K562 (cell line): ENCODE results near the gene ADAM33. TPM values are rescaled to one million over a fixed set of nuclear protein-coding genes. Genes with fewer than 3 reads are reported as not detected.
A peak's percentile ranks its signal among the peaks of the same experiment; 100 is the strongest.

Experiments
- ATAC-seq: fragments of 200-7000 bp; cut with Tn5 transposase; 3 replicates; pipeline ENCODE4 v1.9.1; 2020; ENCODE audit warnings: moderate library complexity
- BruUV-seq: library from RNA; stranded (reverse); fragments of 400-500 nt; replicated peaks from 2 replicates; lab custom pipeline; 2021; lab: Mats Ljungman, UMichigan
- CTCF ChIA-PET: fragments of 300-600 bp; formaldehyde crosslinking; extraction: SDS; loops from one replicate; lab custom pipeline; 2021; ENCODE audit warnings: low intra/inter-chr PET ratio; lab: Yijun Ruan, JAX
- POLR2A ChIA-PET: fragments of 300-600, 350-650 bp; sonication (Branson Sonifier 250); formaldehyde crosslinking; extraction: SDS; loops from one replicate; lab custom pipeline; 2021; ENCODE audit warnings: antibody characterized with exemption, inconsistent platforms; lab: Yijun Ruan, JAX
- DNase-seq, 4 experiments: peaks; one replicate each; pipeline versions ENCODE4 v3.0.0 to v3.0.0-alpha.2; 2011 to 2018; ENCODE audit warnings: low spot score in 3 of 4, mixed read lengths in 3 of 4; ENCODE audit errors: extremely low read depth in 1 of 4
- FAIRE-seq: peaks from 2 replicates; lab custom pipeline; 2011; peaks lifted over from hg19 to GRCh38; lab: Jason Lieb, UNC
- H2AFZ ChIP-seq: 2 replicates; pipeline ENCODE4 v1.6.0; 2011; ENCODE audit warnings: low read depth, low read length, control low read depth, inconsistent platforms
- H3K27ac ChIP-seq: fragments of 200-600 bp; 3 replicates; pipeline ENCODE4 v1.8.0; 2011; ENCODE audit warnings: low read depth, mild to moderate bottlenecking, control low read depth, inconsistent platforms, low read length, moderate library complexity, mixed read lengths; ENCODE audit errors: extremely low read depth
- H3K27me3 ChIP-seq, 2 experiments: fragments of 300-600 bp in 1 of 2; 2 replicates in 1 of 2; 3 replicates in 1 of 2; pipeline versions ENCODE4 v1.6.0 to v1.8.0; 2011; ENCODE audit warnings: inconsistent platforms in 2 of 2, low read length in 2 of 2, mild to moderate bottlenecking in 1 of 2, mixed read lengths in 1 of 2, moderate library complexity in 1 of 2; ENCODE audit not compliant: control insufficient read depth in 2 of 2, insufficient read depth in 2 of 2
- H3K36me3 ChIP-seq: fragments of 300-600 bp; 3 replicates; pipeline ENCODE4 v1.8.0; 2011; ENCODE audit warnings: mild to moderate bottlenecking, low read length, inconsistent platforms; ENCODE audit not compliant: control insufficient read depth, insufficient read depth
- H3K4me1 ChIP-seq, 2 experiments: fragments of 200-600 bp in 1 of 2; replicated peaks in 1 of 2; 2 replicates in 1 of 2; 3 replicates in 1 of 2; pipeline versions ENCODE4 v1.5.1 to v1.8.0; 2011; ENCODE audit warnings: inconsistent platforms in 2 of 2, low read length in 2 of 2, mild to moderate bottlenecking in 1 of 2, mixed read lengths in 1 of 2, moderate library complexity in 1 of 2; ENCODE audit not compliant: control insufficient read depth in 2 of 2, insufficient read depth in 2 of 2
- H3K4me2 ChIP-seq: 2 replicates; pipeline ENCODE4 v1.6.1; 2011; ENCODE audit warnings: low read length, control low read depth, inconsistent platforms, mixed read lengths; ENCODE audit not compliant: insufficient read depth
- H3K4me3 ChIP-seq: fragments of 200-600 bp; sonication (generic), shearing (Covaris generic); 2 replicates; pipeline ENCODE4 v1.5.1; 2016; ENCODE audit warnings: control low read depth, inconsistent platforms
- H3K79me2 ChIP-seq: fragments of 200-600 bp; 3 replicates; pipeline ENCODE4 v1.8.0; 2011; ENCODE audit warnings: low read length, inconsistent platforms; ENCODE audit not compliant: control insufficient read depth, insufficient read depth
- H3K9ac ChIP-seq, 2 experiments: 2 replicates each; pipeline versions ENCODE4 v1.6.0 to v1.6.1; 2011; ENCODE audit warnings: low read depth in 2 of 2, low read length in 2 of 2, control low read depth in 1 of 2, inconsistent platforms in 1 of 2, mild to moderate bottlenecking in 1 of 2, mixed read lengths in 1 of 2; ENCODE audit not compliant: insufficient read depth in 1 of 2
- H3K9me1 ChIP-seq: one replicate; pipeline ENCODE4 v1.6.0; 2011; ENCODE audit warnings: inconsistent platforms, mild to moderate bottlenecking, low read length, moderate library complexity; ENCODE audit not compliant: control insufficient read depth, insufficient read depth
- H3K9me3 ChIP-seq: replicated peaks from 2 replicates; pipeline ENCODE4 v1.5.1; 2011; ENCODE audit warnings: low read depth, low read length, inconsistent platforms; ENCODE audit not compliant: control insufficient read depth, insufficient read depth
- H4K20me1 ChIP-seq: replicated peaks from 2 replicates; pipeline ENCODE4 v1.6.1; 2011; ENCODE audit warnings: low read length, inconsistent platforms, mixed read lengths; ENCODE audit not compliant: control insufficient read depth, insufficient read depth
- CEBPG ChIP-seq, 3 experiments: fragments of 200-800 bp in 1 of 3; sonication (Bioruptor generic) in 1 of 3; sonication (generic) in 1 of 3; formaldehyde crosslinking in 1 of 3; IDR thresholded peaks in 2 of 3; conservative IDR thresholded peaks in 1 of 3; 2 replicates each; pipeline versions ENCODE4 v1.6.1 to v1.8.0; 2016 to 2022; ENCODE audit warnings: missing compliant biosample characterization in 2 of 3, missing genetic modification characterization in 2 of 3, mild to moderate bottlenecking in 1 of 3, missing genetic modification reagents in 1 of 3
- TAF1 ChIP-seq: IDR thresholded peaks from 2 replicates; pipeline ENCODE4 v1.6.1; 2011; ENCODE audit warnings: mild to moderate bottlenecking, low read length, moderate library complexity; ENCODE audit not compliant: insufficient read depth, control insufficient read depth, severe bottlenecking; ENCODE audit errors: extremely low read depth
- WGBS: fragments of 100-300 bp; shearing (Covaris generic); methylation state at CpG from one replicate; pipeline ENCODE4 v1.1.6; 2016; ENCODE audit warnings: low coverage, mixed read lengths; ENCODE audit not compliant: insufficient coverage; ENCODE audit errors: missing lambda C conversion rate; 5-methylcytosine and 5-hydroxymethylcytosine counted together
- in situ Hi-C: fragments of 300-500 bp; cut with MboI; formaldehyde crosslinking; loops from 4 replicates; pipeline ENCODE4 v1.15.0; 2018; ENCODE audit warnings: inconsistent platforms, mixed read lengths
- intact Hi-C: fragments of 100-400 bp; cut with micrococcal nuclease; formaldehyde crosslinking; loops from 2 replicates; pipeline ENCODE4 v1.14.2; 2022
- polyA plus RNA-seq, 8 experiments: library from polyadenylated mRNA; depleted of rRNA in 4 of 8; stranded (reverse) in 5 of 8; unstranded in 3 of 8; fragments of >200 nt; fragmentation: Nextera tagmentation in 2 of 8; fragmentation: Illumina TruSeq in 1 of 8; extraction: Ambion mirVana in 2 of 8; extraction: Trizol in 1 of 8; gene quantifications; 2 replicates each; pipeline versions ENCODE4 v1.2.1 to v1.2.3, GENCODE V29; 2011 to 2014; ENCODE audit warnings: inconsistent platforms in 1 of 8, missing spikeins in 1 of 8
- total RNA-seq, 7 experiments: library from RNA; depleted of rRNA in 6 of 7; stranded (reverse); fragments of >200 nt in 6 of 7; fragmentation: Illumina TruSeq in 2 of 7; extraction: Trizol in 2 of 7; gene quantifications; 2 replicates each; pipeline versions ENCODE4 v1.2.1 to v1.2.3, GENCODE V29; 2011 to 2021; ENCODE audit warnings: low replicate concordance in 1 of 7
- TF ChIP-seq, protein P1 (sequence below): sonication (generic); formaldehyde crosslinking; IDR thresholded peaks from 2 replicates; pipeline ENCODE4 v1.8.1; 2023; ENCODE audit warnings: mild to moderate bottlenecking, missing genetic modification reagents
- TF ChIP-seq, protein P2 (sequence below), 3 experiments: IDR thresholded peaks in 2 of 3; conservative IDR thresholded peaks in 1 of 3; 2 replicates each; pipeline ENCODE4 v1.5.1; 2011 to 2012; ENCODE audit warnings: low read length in 3 of 3, mild to moderate bottlenecking in 3 of 3, control low read depth in 2 of 3, improper control_type of control experiment in 1 of 3, inconsistent platforms in 1 of 3, low read depth in 1 of 3, mixed read lengths in 1 of 3, moderate library complexity in 1 of 3; ENCODE audit not compliant: insufficient read depth in 2 of 3
- TF ChIP-seq, protein P3 (sequence below), 3 experiments: fragments of 200-800 bp in 1 of 3; sonication (Bioruptor generic) in 1 of 3; sonication (generic) in 1 of 3; formaldehyde crosslinking in 1 of 3; IDR thresholded peaks; 2 replicates each; pipeline versions ENCODE4 v1.6.1 to v1.8.0; 2016 to 2022; ENCODE audit warnings: mild to moderate bottlenecking in 2 of 3, missing compliant biosample characterization in 2 of 3, missing genetic modification characterization in 2 of 3, missing genetic modification reagents in 1 of 3

The ADAM33 gene
- total and polyA plus RNA-seq, 9 of the 15 experiments (the other 6 are each of a cell fraction or from before 2014, with no cell fraction given) = not detected

DNA sequence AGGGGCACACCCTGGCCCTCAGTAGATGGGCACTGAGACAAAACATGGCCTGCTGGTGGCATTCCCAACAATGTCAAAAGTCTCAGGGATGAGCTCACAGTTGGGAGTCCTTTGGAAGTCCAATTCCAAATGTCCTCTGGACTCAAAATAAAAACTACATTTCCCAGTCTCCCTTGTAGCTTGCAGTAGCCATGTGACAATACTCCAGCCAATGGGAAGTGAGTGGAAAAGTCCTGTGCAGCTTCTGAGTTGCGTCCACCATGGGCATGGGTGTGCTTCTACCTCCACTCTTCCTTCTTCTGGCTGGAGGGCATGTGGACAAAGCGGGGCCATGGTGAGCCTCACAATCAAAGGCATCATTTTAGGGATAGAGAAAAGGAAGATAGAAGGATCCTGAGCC is 5.8 kb upstream of the ADAM33 start (continued):
- TF ChIP-seq, protein P1, sequence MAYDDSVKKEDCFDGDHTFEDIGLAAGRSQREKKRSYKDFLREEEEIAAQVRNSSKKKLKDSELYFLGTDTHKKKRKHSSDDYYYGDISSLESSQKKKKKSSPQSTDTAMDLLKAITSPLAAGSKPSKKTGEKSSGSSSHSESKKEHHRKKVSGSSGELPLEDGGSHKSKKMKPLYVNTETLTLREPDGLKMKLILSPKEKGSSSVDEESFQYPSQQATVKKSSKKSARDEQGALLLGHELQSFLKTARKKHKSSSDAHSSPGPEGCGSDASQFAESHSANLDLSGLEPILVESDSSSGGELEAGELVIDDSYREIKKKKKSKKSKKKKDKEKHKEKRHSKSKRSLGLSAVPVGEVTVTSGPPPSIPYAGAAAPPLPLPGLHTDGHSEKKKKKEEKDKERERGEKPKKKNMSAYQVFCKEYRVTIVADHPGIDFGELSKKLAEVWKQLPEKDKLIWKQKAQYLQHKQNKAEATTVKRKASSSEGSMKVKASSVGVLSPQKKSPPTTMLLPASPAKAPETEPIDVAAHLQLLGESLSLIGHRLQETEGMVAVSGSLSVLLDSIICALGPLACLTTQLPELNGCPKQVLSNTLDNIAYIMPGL = no peak

DNA sequence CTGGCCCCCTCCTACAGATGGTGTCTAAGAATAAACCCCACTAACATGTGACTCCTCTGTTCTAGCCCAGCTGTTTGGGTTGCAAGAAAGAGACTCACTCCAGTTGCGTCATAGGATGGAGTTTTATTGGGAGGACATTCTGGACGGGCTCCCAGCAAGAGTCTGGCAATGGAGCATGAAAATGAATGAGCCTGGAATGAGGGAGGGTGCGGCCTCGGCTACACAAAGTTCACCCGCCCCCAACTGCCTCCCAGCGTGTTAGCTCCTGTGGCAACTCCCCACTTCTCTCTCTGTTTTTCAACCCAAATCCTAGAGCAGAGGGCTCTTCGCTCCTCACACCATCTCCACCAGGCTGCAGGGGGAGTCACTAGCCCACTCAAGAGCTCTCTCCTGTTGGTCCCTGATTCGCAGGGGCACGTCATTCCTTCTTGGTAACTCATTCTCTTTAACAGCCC is 5.1 kb upstream of the ADAM33 start:
- TF ChIP-seq, protein P2, sequence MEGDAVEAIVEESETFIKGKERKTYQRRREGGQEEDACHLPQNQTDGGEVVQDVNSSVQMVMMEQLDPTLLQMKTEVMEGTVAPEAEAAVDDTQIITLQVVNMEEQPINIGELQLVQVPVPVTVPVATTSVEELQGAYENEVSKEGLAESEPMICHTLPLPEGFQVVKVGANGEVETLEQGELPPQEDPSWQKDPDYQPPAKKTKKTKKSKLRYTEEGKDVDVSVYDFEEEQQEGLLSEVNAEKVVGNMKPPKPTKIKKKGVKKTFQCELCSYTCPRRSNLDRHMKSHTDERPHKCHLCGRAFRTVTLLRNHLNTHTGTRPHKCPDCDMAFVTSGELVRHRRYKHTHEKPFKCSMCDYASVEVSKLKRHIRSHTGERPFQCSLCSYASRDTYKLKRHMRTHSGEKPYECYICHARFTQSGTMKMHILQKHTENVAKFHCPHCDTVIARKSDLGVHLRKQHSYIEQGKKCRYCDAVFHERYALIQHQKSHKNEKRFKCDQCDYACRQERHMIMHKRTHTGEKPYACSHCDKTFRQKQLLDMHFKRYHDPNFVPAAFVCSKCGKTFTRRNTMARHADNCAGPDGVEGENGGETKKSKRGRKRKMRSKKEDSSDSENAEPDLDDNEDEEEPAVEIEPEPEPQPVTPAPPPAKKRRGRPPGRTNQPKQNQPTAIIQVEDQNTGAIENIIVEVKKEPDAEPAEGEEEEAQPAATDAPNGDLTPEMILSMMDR (IDR thresholded peaks at IDR 0.05 in 2 of 3, conservative IDR thresholded peaks at IDR 0.05 in 1 of 3; ENCODE audit: insufficient read depth in 2 of 3, low read depth in 1 of 3, low read length in 3 of 3) = 0 out of 6 replicates have a peak, but pooled peaks of 1 of the 3 experiments have one; percentile 11
- TF ChIP-seq, protein P3, sequence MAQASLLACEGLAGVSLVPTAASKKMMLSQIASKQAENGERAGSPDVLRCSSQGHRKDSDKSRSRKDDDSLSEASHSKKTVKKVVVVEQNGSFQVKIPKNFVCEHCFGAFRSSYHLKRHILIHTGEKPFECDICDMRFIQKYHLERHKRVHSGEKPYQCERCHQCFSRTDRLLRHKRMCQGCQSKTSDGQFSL (CRISPR knock-in tag; IDR thresholded peaks at IDR 0.05) = no peak
- TF ChIP-seq, protein P3 (tag; IDR thresholded peaks at IDR 0.05) = no peak
- TF ChIP-seq TAF1 (no peak), CEBPG (CRISPR knock-in tag; IDR thresholded peaks at IDR 0.05) (no peak), CEBPG (tag; conservative IDR thresholded peaks at IDR 0.05 in 1 of 2, IDR thresholded peaks at IDR 0.05 in 1 of 2) (0 out of 4 replicates have a peak, but pooled peaks of 1 of the 2 experiments have one; percentile 38)
- Histone ChIP-seq H3K27ac (no peak overlapping the region), H3K9me3 (no peaks in the 10 kb centered on the region), H3K9me1 (no peaks in the 10 kb centered on the region), H3K9ac (no peak overlapping the region; a peak in 1 of 4 replicates), H3K4me2 (no peak overlapping the region), H3K27me3 (peaks cover 0 to 5% of the 10 kb centered on the region in 2 experiments; a peak in 2 of 5 replicates), H3K4me1 (peaks cover 0 to 16% of the 10 kb centered on the region in 2 experiments; a peak in 3 of 5 replicates), H4K20me1 (no peaks in the 10 kb centered on the region), H3K79me2 (no peaks in the 10 kb centered on the region), H2AFZ (peak overlapping the region; percentile 32; the same call in 1 of the 2 replicates), H3K36me3 (no peaks in the 10 kb centered on the region), H3K4me3 (no peak overlapping the region)
- ATAC-seq = peak; percentile 50
- 18% methylated on average over 8 of the region's 9 CpGs for WGBS
- intact Hi-C loops = no loop called here
- ChIA-PET POLR2A (interaction anchor here (0.6 to 0.7 kb wide), 2 partner anchors 10 to 30 kb away, joined by 3 read pairs; no protein-coding TSS in a partner anchor), CTCF (interaction anchor here (0.7 kb wide), 1 partner anchor 51 kb away, joined by 4 read pairs; no protein-coding TSS in a partner anchor)
- no peak for DNase-seq
- no TSS peak for BruUV-seq
- in situ Hi-C loops = no loop called here
- no peak for FAIRE-seq
